ENCODE measurements around the gene VAT1. TPM values are rescaled to one million over a fixed set of nuclear protein-coding genes. Genes with fewer than 3 reads are reported as not detected.

VAT1 gene
- total and polyA plus RNA-seq, 2 of the 13 experiments (the other 11 are each of a cell fraction or from before 2014, with no cell fraction given) = 143 to 205 TPM

GRCh38 chr17:43021741-43022512, at the start of gene VAT1 (continued):
- TF ChIP-seq TSC22D2 (CRISPR knock-in tag; IDR thresholded peaks at IDR 0.05; ENCODE audit: borderline replicate concordance) (no peak), PBX3 (CRISPR knock-in tag; IDR thresholded peaks at IDR 0.05; ENCODE audit: borderline replicate concordance) (0 out of 2 replicates have a peak, but pooled peaks have one; percentile 52), ZNF800 (CRISPR knock-in tag; IDR thresholded peaks at IDR 0.05) (peak; percentile 90), ZFYVE20 (CRISPR knock-in tag; IDR thresholded peaks at IDR 0.05; ENCODE audit: borderline replicate concordance, low read depth) (no peak), MEIS1 (CRISPR knock-in tag; IDR thresholded peaks at IDR 0.05; ENCODE audit: borderline replicate concordance) (peak; percentile 77), TRIM22 (IDR thresholded peaks at IDR 0.05) (no peak), MAFF (IDR thresholded peaks at IDR 0.05; ENCODE audit: low read depth, low read length) (no peak), ZNF253 (CRISPR knock-in tag; IDR thresholded peaks at IDR 0.05; ENCODE audit: borderline replicate concordance) (peak; percentile 37; the same call in 1 of the 2 replicates), ZNF614 (CRISPR knock-in tag; IDR thresholded peaks at IDR 0.05; ENCODE audit: borderline replicate concordance) (peak; percentile 78; the same call in 1 of the 2 replicates), RELA (CRISPR knock-in tag; IDR thresholded peaks at IDR 0.05) (no peak), MIXL1 (CRISPR knock-in tag; IDR thresholded peaks at IDR 0.05) (0 out of 2 replicates have a peak, but pooled peaks have one; percentile 7), KDM4B (CRISPR knock-in tag; IDR thresholded peaks at IDR 0.05) (0 out of 2 replicates have a peak, but pooled peaks have one; percentile 35), ZNF652 (CRISPR knock-in tag; IDR thresholded peaks at IDR 0.05; ENCODE audit: borderline replicate concordance, low read depth) (no peak), EED (CRISPR knock-in tag; IDR thresholded peaks at IDR 0.05) (peak; percentile 93; the same call in 1 of the 2 replicates), AHR (CRISPR knock-in tag; IDR thresholded peaks at IDR 0.05) (0 out of 2 replicates have a peak, but pooled peaks have one; percentile 50), ZNF7 (CRISPR knock-in tag; IDR thresholded peaks at IDR 0.05) (no peak), HINFP (CRISPR knock-in tag; IDR thresholded peaks at IDR 0.05; ENCODE audit: low read depth) (peak; percentile 88), DZIP1 (CRISPR knock-in tag; IDR thresholded peaks at IDR 0.05) (peak; percentile 94), ZNF777 (CRISPR knock-in tag; IDR thresholded peaks at IDR 0.05) (peak; percentile 94), ZNF562 (CRISPR knock-in tag; IDR thresholded peaks at IDR 0.05; ENCODE audit: borderline replicate concordance) (no peak), ELF1 (CRISPR knock-in tag; IDR thresholded peaks at IDR 0.05) (0 out of 2 replicates have a peak, but pooled peaks have one; percentile 9)
